MM.1S (cell line): ENCODE results near the gene MLC1.

Source experiments
- DNase-seq: peaks from one replicate; pipeline ENCODE4 v3.0.0-alpha.2; 2015
- H2AFZ ChIP-seq: fragments of 300-600 bp; sonication (generic); 2 replicates; pipeline ENCODE4 v1.6.0; 2016; ENCODE audit warnings: antibody characterized with exemption, low read length
- H3F3A ChIP-seq: fragments of 300-600 bp; sonication (generic); 2 replicates; pipeline ENCODE4 v1.6.1; 2016; ENCODE audit warnings: mild to moderate bottlenecking, antibody characterized with exemption, low read length, moderate library complexity, mixed read lengths; ENCODE audit not compliant: insufficient read depth
- H3K27ac ChIP-seq: fragments of 300-600 bp; sonication (generic); 2 replicates; pipeline ENCODE4 v1.5.1; 2016; ENCODE audit warnings: mild to moderate bottlenecking, low read length
- H3K27me3 ChIP-seq: fragments of 300-600 bp; sonication (generic); replicated peaks from 2 replicates; pipeline ENCODE4 v1.6.0; 2016; ENCODE audit warnings: low read length; ENCODE audit not compliant: insufficient read depth
- H3K36me3 ChIP-seq: fragments of 300-600 bp; sonication (generic); replicated peaks from 2 replicates; pipeline ENCODE4 v1.6.1; 2016; ENCODE audit warnings: mild to moderate bottlenecking, low read length, mixed read lengths; ENCODE audit not compliant: insufficient read depth
- H3K4me1 ChIP-seq: fragments of 300-600 bp; sonication (generic); 2 replicates; pipeline ENCODE4 v1.6.1; 2016; ENCODE audit warnings: low read length, mixed read lengths
- H3K4me2 ChIP-seq: fragments of 300-600 bp; sonication (generic); 2 replicates; pipeline ENCODE4 v1.6.0; 2016; ENCODE audit warnings: low read depth, low read length
- H3K4me3 ChIP-seq: fragments of 300-600 bp; sonication (generic); 2 replicates; pipeline ENCODE4 v1.5.1; 2016; ENCODE audit warnings: low read length, mixed read lengths
- H3K79me2 ChIP-seq: fragments of 300-600 bp; sonication (generic); 2 replicates; pipeline ENCODE4 v1.6.1; 2016; ENCODE audit warnings: mixed run types, low read length, mixed read lengths
- H3K9ac ChIP-seq: fragments of 300-600 bp; sonication (generic); 2 replicates; pipeline ENCODE4 v1.6.1; 2016; ENCODE audit warnings: low read length, mixed read lengths
- H3K9me2 ChIP-seq: fragments of 300-600 bp; sonication (generic); replicated peaks from 2 replicates; pipeline ENCODE4 v1.6.1; 2016; ENCODE audit warnings: mild to moderate bottlenecking, low read length, mixed read lengths; ENCODE audit not compliant: insufficient read depth
- H3K9me3 ChIP-seq: fragments of 300-600 bp; sonication (generic); replicated peaks from 2 replicates; pipeline ENCODE4 v1.6.1; 2016; ENCODE audit warnings: mild to moderate bottlenecking, low read length, mixed read lengths; ENCODE audit not compliant: insufficient read depth
- H4K20me1 ChIP-seq: fragments of 300-600 bp; sonication (generic); 2 replicates; pipeline ENCODE4 v1.6.1; 2016; ENCODE audit warnings: mild to moderate bottlenecking, low read length, moderate library complexity, mixed read lengths; ENCODE audit not compliant: insufficient read depth
- EZH2 ChIP-seq: fragments of 300-600 bp; sonication (generic); optimal IDR thresholded peaks from 2 replicates; pipeline ENCODE3; 2017; ENCODE audit warnings: low read depth, mild to moderate bottlenecking, antibody characterized with exemption, low read length, mixed read lengths
- EZH2phosphoT487 ChIP-seq: fragments of 300-600 bp; sonication (generic); IDR thresholded peaks from 2 replicates; pipeline ENCODE4 v1.6.1; 2018; ENCODE audit warnings: antibody characterized with exemption, low read length
- TF ChIP-seq, protein P1 (sequence below): fragments of 300-600 bp; sonication (generic); IDR thresholded peaks from 2 replicates; pipeline ENCODE4 v1.5.1; 2016; ENCODE audit warnings: antibody characterized with exemption, low read length, mixed read lengths

Gene MLC1

DNA sequence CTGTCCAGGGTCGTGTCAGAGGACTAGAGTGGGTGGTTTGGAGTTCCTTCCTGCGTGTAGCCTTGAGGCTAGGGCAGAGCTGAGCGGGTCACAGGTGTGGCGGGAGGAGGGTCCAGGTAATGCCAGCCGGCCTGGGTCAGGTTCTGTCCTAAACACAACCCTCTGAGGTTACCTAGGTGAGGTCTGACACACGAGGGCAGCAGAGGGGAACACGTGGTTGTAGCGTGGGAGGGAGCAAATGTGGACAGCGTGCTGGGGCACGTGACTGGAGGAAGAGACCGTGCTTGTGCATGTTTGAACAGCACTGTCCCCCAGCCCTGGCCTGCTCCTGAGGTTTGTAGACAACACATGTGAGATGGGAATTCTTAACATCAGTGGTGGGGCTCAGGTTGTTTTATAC lies 17.7 kb upstream of the MLC1 start:
- Histone ChIP-seq H4K20me1 (no peaks in the 10 kb centered on the region), H3K9ac (no peak overlapping the region), H3K79me2 (no peaks in the 10 kb centered on the region), H3K36me3 (no peaks in the 10 kb centered on the region), H3K9me3 (no peaks in the 10 kb centered on the region), H3F3A (peaks cover 7% of the 10 kb centered on the region; the same call in 1 of the 2 replicates), H2AFZ (no peak overlapping the region), H3K27me3 (no peaks in the 10 kb centered on the region), H3K9me2 (no peaks in the 10 kb centered on the region), H3K4me3 (no peak overlapping the region), H3K4me2 (no peak overlapping the region), H3K4me1 (peaks cover 21% of the 10 kb centered on the region), H3K27ac (no peak overlapping the region)
- DNase-seq = no peak
- TF ChIP-seq, protein P1, sequence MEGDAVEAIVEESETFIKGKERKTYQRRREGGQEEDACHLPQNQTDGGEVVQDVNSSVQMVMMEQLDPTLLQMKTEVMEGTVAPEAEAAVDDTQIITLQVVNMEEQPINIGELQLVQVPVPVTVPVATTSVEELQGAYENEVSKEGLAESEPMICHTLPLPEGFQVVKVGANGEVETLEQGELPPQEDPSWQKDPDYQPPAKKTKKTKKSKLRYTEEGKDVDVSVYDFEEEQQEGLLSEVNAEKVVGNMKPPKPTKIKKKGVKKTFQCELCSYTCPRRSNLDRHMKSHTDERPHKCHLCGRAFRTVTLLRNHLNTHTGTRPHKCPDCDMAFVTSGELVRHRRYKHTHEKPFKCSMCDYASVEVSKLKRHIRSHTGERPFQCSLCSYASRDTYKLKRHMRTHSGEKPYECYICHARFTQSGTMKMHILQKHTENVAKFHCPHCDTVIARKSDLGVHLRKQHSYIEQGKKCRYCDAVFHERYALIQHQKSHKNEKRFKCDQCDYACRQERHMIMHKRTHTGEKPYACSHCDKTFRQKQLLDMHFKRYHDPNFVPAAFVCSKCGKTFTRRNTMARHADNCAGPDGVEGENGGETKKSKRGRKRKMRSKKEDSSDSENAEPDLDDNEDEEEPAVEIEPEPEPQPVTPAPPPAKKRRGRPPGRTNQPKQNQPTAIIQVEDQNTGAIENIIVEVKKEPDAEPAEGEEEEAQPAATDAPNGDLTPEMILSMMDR = no peak; the same call in 1 of the 2 replicates
- TF ChIP-seq EZH2 (no peak), EZH2phosphoT487 (no peak)

- no peak overlapping the region for H3K9ac ChIP-seq
- DNase-seq = no peak
- TF ChIP-seq EZH2 = no peak
- TF ChIP-seq EZH2phosphoT487 = no peak
- TF ChIP-seq, protein P1 = no peak
These were observed 16.8 kb upstream of the MLC1 start for GRCh38 chr22:50101870-50102565.

DNA sequence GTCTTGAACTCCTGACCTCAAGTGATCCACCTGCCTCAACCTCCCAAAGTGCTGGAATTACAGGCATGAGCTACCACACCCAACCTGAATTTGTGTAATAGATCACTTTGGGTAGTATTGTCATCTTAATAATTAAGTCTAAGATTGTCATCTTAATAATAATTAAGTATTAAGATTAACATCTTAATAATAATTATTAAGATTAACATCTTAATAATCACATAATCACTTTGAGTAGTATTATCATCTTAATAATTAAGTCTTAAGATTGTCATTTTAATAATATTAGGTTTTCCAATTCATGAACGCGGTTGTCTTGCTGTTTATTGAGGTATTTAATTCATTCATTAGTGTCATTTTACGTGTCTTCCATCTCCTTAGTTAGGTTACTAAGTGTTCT lies 12.8 kb upstream of the MLC1 start:
- Histone ChIP-seq H3K9me2 (no peaks in the 10 kb centered on the region), H3K9me3 (no peaks in the 10 kb centered on the region), H3K9ac (no peak overlapping the region), H3K27me3 (peaks cover 16% of the 10 kb centered on the region; the same call in 1 of the 2 replicates), H3K36me3 (no peaks in the 10 kb centered on the region), H3K4me2 (no peak overlapping the region), H3K79me2 (no peaks in the 10 kb centered on the region), H2AFZ (no peak overlapping the region), H4K20me1 (no peaks in the 10 kb centered on the region), H3F3A (peaks cover 7% of the 10 kb centered on the region; the same call in 1 of the 2 replicates), H3K4me3 (no peak overlapping the region), H3K27ac (no peak overlapping the region), H3K4me1 (peaks cover 7% of the 10 kb centered on the region; the same call in 1 of the 2 replicates)
- no peak for DNase-seq
- TF ChIP-seq, protein P1 = no peak
- TF ChIP-seq EZH2 (no peak), EZH2phosphoT487 (no peak)

More at GRCh38 chr22:50101870-50102565, 16.8 kb upstream of the MLC1 start:
- H3K79me2 ChIP-seq = no peaks in the 10 kb centered on the region
- H3K9me3 ChIP-seq = no peaks in the 10 kb centered on the region
- H3K4me1 ChIP-seq = peaks cover 21% of the 10 kb centered on the region
- H4K20me1 ChIP-seq = no peaks in the 10 kb centered on the region
- no peak overlapping the region for H2AFZ ChIP-seq
- no peak overlapping the region for H3K4me3 ChIP-seq
- no peaks in the 10 kb centered on the region for H3K27me3 ChIP-seq
- no peak overlapping the region for H3K4me2 ChIP-seq
- peak overlapping the region; percentile 55; the same call in 1 of the 2 replicates for H3K27ac ChIP-seq
- H3K9me2 ChIP-seq = no peaks in the 10 kb centered on the region
- no peaks in the 10 kb centered on the region for H3K36me3 ChIP-seq
- H3F3A ChIP-seq = peaks cover 7% of the 10 kb centered on the region; the same call in 1 of the 2 replicates
